ENCODE results near the gene PDE8A.

PDE8A gene

GRCh38 chr15:85088300-85088699 is 106.6 kb downstream of the PDE8A start:
- no peak for DNase-seq (ENCODE audit: low read depth, low spot score)

GRCh38 chr15:85089929-85090597 is 108.4 kb downstream of the PDE8A start:
- no peak for DNase-seq (ENCODE audit: low read depth, low spot score)

GRCh38 chr15:85091990-85092389 is 110.3 kb downstream of the PDE8A start:
- DNase-seq (ENCODE audit: low read depth, low spot score): no peak

- DNase-seq (ENCODE audit: low read depth, low spot score): no peak
These were observed 113.0 kb downstream of the PDE8A start for GRCh38 chr15:85094685-85095084.

GRCh38 chr15:85095566-85095965 is 113.9 kb downstream of the PDE8A start:
- no peak for DNase-seq (ENCODE audit: low read depth, low spot score)

GRCh38 chr15:85097250-85097649 is 115.6 kb downstream of the PDE8A start:
- DNase-seq (ENCODE audit: low read depth, low spot score): no peak

GRCh38 chr15:85097725-85098124 is 116.1 kb downstream of the PDE8A start:
- no peak for DNase-seq (ENCODE audit: low read depth, low spot score)

GRCh38 chr15:85099195-85099803 is 117.6 kb downstream of the PDE8A start:
- no peak for DNase-seq (ENCODE audit: low read depth, low spot score)

- DNase-seq (ENCODE audit: low read depth, low spot score): no peak
These were observed 118.7 kb downstream of the PDE8A start for GRCh38 chr15:85100186-85100937.

- DNase-seq (ENCODE audit: low read depth, low spot score): no peak
These were observed 122.9 kb downstream of the PDE8A start for GRCh38 chr15:85104584-85104983.

GRCh38 chr15:85108136-85108535 is 126.5 kb downstream of the PDE8A start:
- DNase-seq (ENCODE audit: low read depth, low spot score): no peak

GRCh38 chr15:85109333-85109732 is 127.7 kb downstream of the PDE8A start:
- DNase-seq (ENCODE audit: low read depth, low spot score): no peak

GRCh38 chr15:85112997-85113396 is 131.3 kb downstream of the PDE8A start:
- DNase-seq (ENCODE audit: low read depth, low spot score): no peak

- no peak for DNase-seq (ENCODE audit: low read depth, low spot score)
These were observed 133.2 kb downstream of the PDE8A start for GRCh38 chr15:85114886-85115285.

GRCh38 chr15:85116066-85116465 is 134.4 kb downstream of the PDE8A start:
- no peak for DNase-seq (ENCODE audit: low read depth, low spot score)

- no peak for DNase-seq (ENCODE audit: low read depth, low spot score)
These were observed 134.8 kb downstream of the PDE8A start for GRCh38 chr15:85116494-85116893.

GRCh38 chr15:85116925-85117646 is 135.4 kb downstream of the PDE8A start:
- DNase-seq (ENCODE audit: low read depth, low spot score): no peak

- no peak for DNase-seq (ENCODE audit: low read depth, low spot score)
These were observed 136.5 kb downstream of the PDE8A start for GRCh38 chr15:85118173-85118572.

GRCh38 chr15:85118581-85118980 is 136.9 kb downstream of the PDE8A start:
- DNase-seq (ENCODE audit: low read depth, low spot score): no peak

GRCh38 chr15:85120351-85121113 is 138.9 kb downstream of the PDE8A start:
- no peak for DNase-seq (ENCODE audit: low read depth, low spot score)

- DNase-seq (ENCODE audit: low read depth, low spot score): no peak
These were observed 142.5 kb downstream of the PDE8A start for GRCh38 chr15:85124173-85124572.

Measured in ELF-1 (cell line).